HG03575 (cell line): ENCODE measurements around the gene PUSL1.

Source experiments
- ATAC-seq: cut with Tn5 transposase; IDR thresholded peaks from one replicate; pipeline ENCODE4 v1.9.1; 2021; ENCODE audit not compliant: unreplicated experiment, insufficient number of reproducible peaks, low FRiP score; ENCODE audit errors: extremely low read depth

The PUSL1 gene

GRCh38 chr1:1274931-1275431 is 33.4 kb upstream of the PUSL1 start:
- no peak for ATAC-seq

GRCh38 chr1:1275836-1276235 is 32.6 kb upstream of the PUSL1 start:
- no peak for ATAC-seq

GRCh38 chr1:1278620-1279019 is 29.8 kb upstream of the PUSL1 start:
- no peak for ATAC-seq

GRCh38 chr1:1279028-1279427 is 29.4 kb upstream of the PUSL1 start:
- ATAC-seq = no peak

- ATAC-seq = no peak
Measured at GRCh38 chr1:1280782-1281481, 27.5 kb upstream of the PUSL1 start.

GRCh38 chr1:1281533-1282321 is 26.7 kb upstream of the PUSL1 start:
- ATAC-seq = no peak

- ATAC-seq = no peak
Measured at GRCh38 chr1:1282998-1283397, 25.4 kb upstream of the PUSL1 start.

GRCh38 chr1:1283821-1284220 is 24.6 kb upstream of the PUSL1 start:
- no peak for ATAC-seq

- ATAC-seq = no peak
Measured at GRCh38 chr1:1284221-1285101, 23.9 kb upstream of the PUSL1 start.

- no peak for ATAC-seq
Measured at GRCh38 chr1:1285102-1285571, 23.3 kb upstream of the PUSL1 start.

GRCh38 chr1:1285611-1286311 is 22.6 kb upstream of the PUSL1 start:
- ATAC-seq = no peak

GRCh38 chr1:1286313-1287261 is 21.8 kb upstream of the PUSL1 start:
- no peak for ATAC-seq

- no peak for ATAC-seq
Measured at GRCh38 chr1:1287288-1288110, 20.9 kb upstream of the PUSL1 start.

- no peak for ATAC-seq
Measured at GRCh38 chr1:1290238-1290731, 18.1 kb upstream of the PUSL1 start.

GRCh38 chr1:1291023-1291528 is 17.3 kb upstream of the PUSL1 start:
- ATAC-seq = no peak

GRCh38 chr1:1291548-1292441 is 16.6 kb upstream of the PUSL1 start:
- ATAC-seq = no peak
